ENCODE results near the gene MEI1. TPM values are rescaled to one million over a fixed set of nuclear protein-coding genes. Genes with fewer than 3 reads are reported as not detected.

MEI1 gene
- total and polyA plus RNA-seq, 9 of the 15 experiments (the other 6 are each of a cell fraction or from before 2014, with no cell fraction given) = 0.08 to 0.68 (median 0.18) TPM; not detected in 2

GRCh38 chr22:41799486-41800347 lies 100.4 kb downstream of the MEI1 start (continued):
- TF ChIP-seq MGA (IDR thresholded peaks at IDR 0.05) (peak; percentile 96), CREB1 (IDR thresholded peaks at IDR 0.05) (no peak), CREB1 (CRISPR knock-in tag; IDR thresholded peaks at IDR 0.05) (no peak), SRF (CRISPR knock-in tag; IDR thresholded peaks at IDR 0.05) (no peak), HMGXB4 (CRISPR knock-in tag; IDR thresholded peaks at IDR 0.05) (peak; percentile 65; the same call in 1 of the 2 replicates), RBM39 (optimal IDR thresholded peaks at IDR 0.05; ENCODE audit: low read depth, low read length) (no peak), SIN3A (IDR thresholded peaks at IDR 0.05; ENCODE audit: borderline replicate concordance in 2 of 2, control insufficient read depth in 1 of 2, low read depth in 2 of 2, low read length in 2 of 2) (no peak)
- TF ChIP-seq, protein P1, sequence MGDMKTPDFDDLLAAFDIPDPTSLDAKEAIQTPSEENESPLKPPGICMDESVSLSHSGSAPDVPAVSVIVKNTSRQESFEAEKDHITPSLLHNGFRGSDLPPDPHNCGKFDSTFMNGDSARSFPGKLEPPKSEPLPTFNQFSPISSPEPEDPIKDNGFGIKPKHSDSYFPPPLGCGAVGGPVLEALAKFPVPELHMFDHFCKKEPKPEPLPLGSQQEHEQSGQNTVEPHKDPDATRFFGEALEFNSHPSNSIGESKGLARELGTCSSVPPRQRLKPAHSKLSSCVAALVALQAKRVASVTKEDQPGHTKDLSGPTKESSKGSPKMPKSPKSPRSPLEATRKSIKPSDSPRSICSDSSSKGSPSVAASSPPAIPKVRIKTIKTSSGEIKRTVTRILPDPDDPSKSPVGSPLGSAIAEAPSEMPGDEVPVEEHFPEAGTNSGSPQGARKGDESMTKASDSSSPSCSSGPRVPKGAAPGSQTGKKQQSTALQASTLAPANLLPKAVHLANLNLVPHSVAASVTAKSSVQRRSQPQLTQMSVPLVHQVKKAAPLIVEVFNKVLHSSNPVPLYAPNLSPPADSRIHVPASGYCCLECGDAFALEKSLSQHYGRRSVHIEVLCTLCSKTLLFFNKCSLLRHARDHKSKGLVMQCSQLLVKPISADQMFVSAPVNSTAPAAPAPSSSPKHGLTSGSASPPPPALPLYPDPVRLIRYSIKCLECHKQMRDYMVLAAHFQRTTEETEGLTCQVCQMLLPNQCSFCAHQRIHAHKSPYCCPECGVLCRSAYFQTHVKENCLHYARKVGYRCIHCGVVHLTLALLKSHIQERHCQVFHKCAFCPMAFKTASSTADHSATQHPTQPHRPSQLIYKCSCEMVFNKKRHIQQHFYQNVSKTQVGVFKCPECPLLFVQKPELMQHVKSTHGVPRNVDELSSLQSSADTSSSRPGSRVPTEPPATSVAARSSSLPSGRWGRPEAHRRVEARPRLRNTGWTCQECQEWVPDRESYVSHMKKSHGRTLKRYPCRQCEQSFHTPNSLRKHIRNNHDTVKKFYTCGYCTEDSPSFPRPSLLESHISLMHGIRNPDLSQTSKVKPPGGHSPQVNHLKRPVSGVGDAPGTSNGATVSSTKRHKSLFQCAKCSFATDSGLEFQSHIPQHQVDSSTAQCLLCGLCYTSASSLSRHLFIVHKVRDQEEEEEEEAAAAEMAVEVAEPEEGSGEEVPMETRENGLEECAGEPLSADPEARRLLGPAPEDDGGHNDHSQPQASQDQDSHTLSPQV (IDR thresholded peaks at IDR 0.05) = peak; percentile 86; the same call in 1 of the 2 replicates

Data from K562 (cell line).